B cell (primary cell): ENCODE data around the gene GALK1. TPM values are rescaled to one million over a fixed set of nuclear protein-coding genes. Genes with fewer than 3 reads are reported as not detected.

Experiments
- ATAC-seq: fragments of 200-7000 bp; cut with Tn5 transposase; one replicate; pipeline ENCODE4 v1.10.0; 2021; ENCODE audit warnings: low read depth, mild to moderate bottlenecking, moderate number of reproducible peaks, moderate library complexity
- CTCF ChIA-PET: fragments of 350-600 bp; sonication (Branson Sonifier 250); formaldehyde crosslinking; loops from one replicate; lab custom pipeline; 2021; ENCODE audit warnings: antibody characterized with exemption, inconsistent platforms; lab: Charles Lee
- POLR2A ChIA-PET: fragments of 350-600 bp; sonication (Branson Sonifier 250); formaldehyde crosslinking; loops from one replicate; lab custom pipeline; 2021; ENCODE audit warnings: antibody characterized with exemption; lab: Charles Lee
- DNase-seq: peaks from one replicate; pipeline ENCODE4 v3.0.0; 2013
- H2AFZ ChIP-seq: 2 replicates; pipeline ENCODE4 v1.6.1; 2012; ENCODE audit warnings: mild to moderate bottlenecking, low read depth, low read length; ENCODE audit not compliant: insufficient read depth, poor library complexity, severe bottlenecking
- H3K27ac ChIP-seq, 2 donors: 1 replicate in 1 of 2; 2 replicates in 1 of 2; pipeline ENCODE4 v1.5.1; 2012 to 2013; ENCODE audit warnings: low read length in 2 of 2, mild to moderate bottlenecking in 2 of 2, moderate library complexity in 1 of 2
- H3K27me3 ChIP-seq, 4 experiments: fragments of 200-600 bp in 1 of 4; sonication (generic) in 1 of 4; replicated peaks in 1 of 4; 1 replicate in 2 of 4; 2 replicates in 2 of 4; pipeline versions ENCODE4 v1.6.1 to v1.7.0; 2013 to 2016; ENCODE audit warnings: low read length in 3 of 4, mild to moderate bottlenecking in 2 of 4, mixed read lengths in 1 of 4, moderate library complexity in 1 of 4; ENCODE audit not compliant: insufficient read depth in 4 of 4, control insufficient read depth in 3 of 4; ENCODE audit errors: control extremely low read depth in 1 of 4
- H3K36me3 ChIP-seq, 2 experiments: replicated peaks in 1 of 2; 1 replicate in 1 of 2; 2 replicates in 1 of 2; pipeline versions ENCODE4 v1.6.1 to v1.7.1; 2013; ENCODE audit warnings: low read length in 1 of 2; ENCODE audit not compliant: insufficient read depth in 2 of 2, control insufficient read depth in 1 of 2; ENCODE audit errors: control extremely low read depth in 1 of 2, extremely low read depth in 1 of 2
- H3K4me1 ChIP-seq, 2 donors: fragments of 200-600 bp in 1 of 2; sonication (generic) in 1 of 2; 1 replicate in 1 of 2; 2 replicates in 1 of 2; pipeline versions ENCODE4 v1.5.1 to v1.6.1; 2013 to 2017; ENCODE audit warnings: low read length in 2 of 2; ENCODE audit not compliant: control insufficient read depth in 2 of 2, insufficient read depth in 2 of 2
- H3K4me2 ChIP-seq: replicated peaks from 2 replicates; pipeline ENCODE3; 2012; ENCODE audit warnings: mild to moderate bottlenecking, low read depth, low read length; ENCODE audit not compliant: poor library complexity, severe bottlenecking
- H3K4me3 ChIP-seq, 5 experiments: fragments of 200-600 bp in 1 of 5; sonication (generic) in 1 of 5; 1 replicate in 3 of 5; 2 replicates in 2 of 5; pipeline versions ENCODE4 v1.5.1 to v1.7.0; 2011 to 2016; ENCODE audit warnings: low read length in 4 of 5, mild to moderate bottlenecking in 4 of 5, low read depth in 2 of 5, control low read depth in 1 of 5, moderate library complexity in 1 of 5; ENCODE audit not compliant: insufficient read depth in 1 of 5; ENCODE audit errors: control extremely low read depth in 1 of 5, extremely low read depth in 1 of 5
- H3K79me2 ChIP-seq: fragments of 200-600 bp; sonication (generic); one replicate; pipeline ENCODE4 v1.6.0; 2016; ENCODE audit warnings: low read length; ENCODE audit not compliant: control insufficient read depth, insufficient read depth
- H3K9ac ChIP-seq: fragments of 200-600 bp; sonication (generic); 2 replicates; pipeline ENCODE4 v1.6.1; 2017; ENCODE audit warnings: mild to moderate bottlenecking, low read length, moderate library complexity
- H3K9me3 ChIP-seq, 3 donors: one replicate each; pipeline versions ENCODE4 v1.6.1 to v1.7.1; 2013; ENCODE audit warnings: low read length in 2 of 3; ENCODE audit not compliant: control insufficient read depth in 2 of 3, insufficient read depth in 1 of 3; ENCODE audit errors: control extremely low read depth in 1 of 3
- H4K20me1 ChIP-seq: 2 replicates; pipeline ENCODE4 v1.6.0; 2012; ENCODE audit warnings: mild to moderate bottlenecking, low read length; ENCODE audit not compliant: insufficient read depth, control insufficient read depth, poor library complexity, severe bottlenecking
- H3K27ac Mint-ChIP-seq: one replicate; pipeline ENCODE4 v1.8.0; 2021; ENCODE audit warnings: mixed read lengths
- H3K27me3 Mint-ChIP-seq: one replicate; pipeline ENCODE4 v1.8.0; 2021; ENCODE audit warnings: mixed read lengths
- H3K4me1 Mint-ChIP-seq: one replicate; pipeline ENCODE4 v1.8.0; 2021; ENCODE audit warnings: mixed read lengths
- H3K4me3 Mint-ChIP-seq: one replicate; pipeline ENCODE4 v1.8.0; 2021; ENCODE audit warnings: mixed read lengths
- H3K9me3 Mint-ChIP-seq: one replicate; pipeline ENCODE4 v1.8.0; 2022; ENCODE audit warnings: mixed read lengths; ENCODE audit not compliant: insufficient read depth
- EZH2 ChIP-seq: IDR thresholded peaks from 2 replicates; pipeline ENCODE4 v1.6.1; 2012; ENCODE audit warnings: borderline replicate concordance, low read depth, mild to moderate bottlenecking, moderate library complexity, low read length; ENCODE audit not compliant: insufficient read depth, poor library complexity, severe bottlenecking
- WGBS: methylation state at CpG from one replicate; pipeline ENCODE4 v1.1.5; 2013; ENCODE audit warnings: missing lambda C conversion rate; ENCODE audit not compliant: insufficient coverage; 5-methylcytosine and 5-hydroxymethylcytosine counted together
- intact Hi-C: fragments of 100-400 bp; cut with micrococcal nuclease; formaldehyde crosslinking; loops from one replicate; pipeline ENCODE4 v1.10.0; 2022
- polyA plus RNA-seq: library from polyadenylated mRNA; depleted of rRNA; stranded (reverse); fragments of >200 nt; gene quantifications from 2 replicates; pipeline ENCODE4 v1.2.3, GENCODE V29; 2012
- total RNA-seq, 2 donors: library from RNA; stranded (reverse); fragments of 120-200 nt in 1 of 2; gene quantifications; 1 replicate in 1 of 2; 2 replicates in 1 of 2; pipeline versions ENCODE4 v1.2.3 to v1.2.4, GENCODE V29; 2013 to 2022
- TF ChIP-seq, protein P1 (sequence below): fragments of 200-600 bp; IDR thresholded peaks from one replicate; pipeline ENCODE4 v1.8.0; 2022; ENCODE audit warnings: antibody characterized with exemption, mild to moderate bottlenecking

Gene GALK1
- total and polyA plus RNA-seq, 2 donors (not counting 1 experiment from before 2014, with no cell fraction given) = 29.8 to 37.4 TPM

GRCh38 chr17:75731086-75731715, 33.8 kb downstream of the GALK1 start:
- H3K27ac ChIP-seq = no peak overlapping the region
- Mint-ChIP-seq H3K4me1 (peaks cover 4% of the 10 kb centered on the region), H3K9me3 (no peaks in the 10 kb centered on the region), H3K27ac (no peak overlapping the region), H3K27me3 (no peaks in the 10 kb centered on the region), H3K4me3 (no peak overlapping the region)
- H3K9ac ChIP-seq = no peak overlapping the region
- no peaks in the 10 kb centered on the region for H4K20me1 ChIP-seq
- no peak for DNase-seq
- H3K4me3 ChIP-seq = no peak overlapping the region
- H3K9me3 ChIP-seq = no peaks in the 10 kb centered on the region
- TF ChIP-seq EZH2 = no peak
- TF ChIP-seq, protein P1, sequence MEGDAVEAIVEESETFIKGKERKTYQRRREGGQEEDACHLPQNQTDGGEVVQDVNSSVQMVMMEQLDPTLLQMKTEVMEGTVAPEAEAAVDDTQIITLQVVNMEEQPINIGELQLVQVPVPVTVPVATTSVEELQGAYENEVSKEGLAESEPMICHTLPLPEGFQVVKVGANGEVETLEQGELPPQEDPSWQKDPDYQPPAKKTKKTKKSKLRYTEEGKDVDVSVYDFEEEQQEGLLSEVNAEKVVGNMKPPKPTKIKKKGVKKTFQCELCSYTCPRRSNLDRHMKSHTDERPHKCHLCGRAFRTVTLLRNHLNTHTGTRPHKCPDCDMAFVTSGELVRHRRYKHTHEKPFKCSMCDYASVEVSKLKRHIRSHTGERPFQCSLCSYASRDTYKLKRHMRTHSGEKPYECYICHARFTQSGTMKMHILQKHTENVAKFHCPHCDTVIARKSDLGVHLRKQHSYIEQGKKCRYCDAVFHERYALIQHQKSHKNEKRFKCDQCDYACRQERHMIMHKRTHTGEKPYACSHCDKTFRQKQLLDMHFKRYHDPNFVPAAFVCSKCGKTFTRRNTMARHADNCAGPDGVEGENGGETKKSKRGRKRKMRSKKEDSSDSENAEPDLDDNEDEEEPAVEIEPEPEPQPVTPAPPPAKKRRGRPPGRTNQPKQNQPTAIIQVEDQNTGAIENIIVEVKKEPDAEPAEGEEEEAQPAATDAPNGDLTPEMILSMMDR = no peak
- ChIA-PET POLR2A (no interaction called here), CTCF (interaction anchor here (0.6 to 1.4 kb wide), 3 partner anchors 9 to 98 kb away, joined by 3 to 4 read pairs (median 3); no protein-coding TSS in a partner anchor)
- H3K79me2 ChIP-seq = no peaks in the 10 kb centered on the region
- no peak overlapping the region for H3K4me2 ChIP-seq
- no peaks in the 10 kb centered on the region for H3K27me3 ChIP-seq
- H3K36me3 ChIP-seq = no peaks in the 10 kb centered on the region
- no peak for ATAC-seq
- peaks cover 4 to 5% of the 10 kb centered on the region in 2 donors for H3K4me1 ChIP-seq
- intact Hi-C loops = no loop called here
- 92% methylated on average over 24 of the region's 26 CpGs for WGBS
- H2AFZ ChIP-seq = no peak overlapping the region

DNA sequence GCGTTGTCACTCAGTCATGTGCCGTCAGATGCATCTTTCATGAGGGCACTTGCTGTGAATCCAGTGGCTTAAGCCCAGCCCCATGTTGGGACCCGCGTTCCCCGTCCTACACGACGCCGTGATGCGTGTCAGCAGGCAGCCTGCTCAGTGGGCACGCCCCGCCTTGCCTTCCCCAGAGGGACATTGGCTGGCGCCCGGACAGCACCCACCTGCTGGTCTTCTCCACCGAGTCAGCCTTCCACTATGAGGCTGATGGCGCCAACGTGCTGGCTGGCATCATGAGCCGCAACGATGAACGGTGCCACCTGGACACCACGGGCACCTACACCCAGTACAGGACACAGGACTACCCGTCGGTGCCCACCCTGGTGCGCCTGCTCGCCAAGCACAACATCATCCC, 34.9 kb downstream of the GALK1 start:
- H3K4me2 ChIP-seq = no peak overlapping the region
- intact Hi-C loops = no loop called here
- no peaks in the 10 kb centered on the region for H3K27me3 ChIP-seq
- no peak overlapping the region for H3K27ac Mint-ChIP-seq
- H3K4me3 ChIP-seq = no peak overlapping the region
- peaks cover 4% of the 10 kb centered on the region for H3K4me1 Mint-ChIP-seq
- CTCF ChIA-PET = interaction anchor here (0.7 to 1.4 kb wide), 2 partner anchors 21 to 97 kb away, joined by 3 read pairs; no protein-coding TSS in a partner anchor
- no peak overlapping the region for H3K27ac ChIP-seq
- DNase-seq = no peak
- no peaks in the 10 kb centered on the region for H3K9me3 ChIP-seq
- H3K27me3 Mint-ChIP-seq = no peaks in the 10 kb centered on the region
- H3K9ac ChIP-seq = no peak overlapping the region
- POLR2A ChIA-PET = interaction anchor here (0.6 kb wide), 1 partner anchor 131 kb away, joined by 3 read pairs; no protein-coding TSS in a partner anchor
- no peaks in the 10 kb centered on the region for H4K20me1 ChIP-seq
- no peaks in the 10 kb centered on the region for H3K9me3 Mint-ChIP-seq
- H3K4me3 Mint-ChIP-seq = no peak overlapping the region
- H2AFZ ChIP-seq = no peak overlapping the region
- H3K79me2 ChIP-seq = no peaks in the 10 kb centered on the region
- no peaks in the 10 kb centered on the region for H3K36me3 ChIP-seq
- no peak for TF ChIP-seq EZH2
- TF ChIP-seq, protein P1 = no peak
- peaks cover 4 to 5% of the 10 kb centered on the region in 2 donors for H3K4me1 ChIP-seq
- ATAC-seq = no peak
- WGBS = 95% methylated on average over 21 of the region's 24 CpGs
